Activated effector memory CD4-positive, alpha-beta T cell treated with anti-CD3 and anti-CD28 coated beads, Interleukin-2, amount 50 U/mL, for 16 hours (primary cell): ENCODE results near the gene FPR2.
"Not testable (repeated sequence)": the region's sequence is repeated elsewhere in the genome, so short reads cannot be mapped to it uniquely, and the experiment has no call there.

Source experiments
- DNase-seq: peaks from one replicate; pipeline ENCODE4 v3.0.0-alpha.2; 2020

Gene FPR2

GRCh38 chr19:51740356-51740755 is 20.6 kb upstream of the FPR2 start:
- DNase-seq, result no peak

DNA sequence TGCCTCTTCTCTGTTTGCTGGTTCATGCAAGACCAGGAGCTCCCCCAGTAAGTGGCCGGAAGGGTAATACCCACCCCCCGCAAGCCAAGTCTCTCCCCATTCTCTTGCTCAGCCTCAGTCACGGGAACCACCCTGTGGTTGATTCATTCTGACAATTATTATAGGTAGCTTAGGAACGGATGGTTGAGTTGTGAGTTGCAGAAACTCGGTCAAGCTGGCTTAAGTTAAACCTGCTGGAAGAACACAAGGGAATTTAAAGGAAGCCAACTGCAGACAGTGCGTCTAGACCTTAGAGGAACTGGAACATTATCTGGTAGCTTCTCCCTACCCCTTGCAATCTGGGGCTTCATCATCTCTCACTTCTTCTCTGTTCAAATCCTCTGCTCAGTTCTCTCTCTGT is 18.2 kb upstream of the FPR2 start:
- no peak for DNase-seq

DNA sequence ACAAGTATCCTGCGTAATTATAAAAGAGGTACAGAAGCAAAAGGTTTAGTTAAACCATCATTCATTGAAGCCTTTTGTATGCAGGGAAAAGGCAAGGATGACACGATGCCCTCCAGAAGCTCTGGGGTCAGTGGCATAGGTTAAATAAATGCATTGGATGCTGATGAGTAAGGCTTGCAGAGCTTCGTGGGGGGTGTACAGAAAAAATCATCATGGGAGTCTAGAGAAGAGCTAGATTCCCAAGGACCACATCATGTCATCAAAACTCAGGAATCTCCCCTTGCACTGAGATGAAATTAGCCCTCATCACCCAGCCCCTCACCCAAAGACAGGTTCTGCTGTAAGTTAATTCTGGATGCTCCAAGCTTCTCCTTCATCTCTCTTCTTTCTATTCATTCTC is 17.6 kb upstream of the FPR2 start:
- no peak for DNase-seq

DNA sequence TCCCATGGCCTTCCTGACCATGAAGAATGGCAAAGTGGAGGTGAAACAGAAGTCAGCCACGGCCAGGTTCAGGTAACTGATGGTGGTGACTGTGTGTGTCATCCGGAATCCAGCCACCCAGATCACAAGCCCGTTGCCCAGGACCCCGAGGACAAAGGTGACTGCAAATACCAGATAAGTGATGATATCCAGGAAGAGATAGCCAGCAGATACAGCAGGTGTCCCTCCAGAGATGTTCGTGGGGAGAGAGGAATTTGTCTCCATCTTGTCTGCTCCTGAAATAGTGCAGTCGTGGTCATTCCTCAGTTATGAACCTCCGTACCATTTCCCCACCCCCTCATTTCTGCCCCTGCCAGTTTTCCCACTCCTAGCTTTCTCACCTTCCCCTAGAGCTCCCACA is 14.2 kb upstream of the FPR2 start:
- DNase-seq, result no peak

- DNase-seq, result no peak
Measured at GRCh38 chr19:51749979-51750378, 11.0 kb upstream of the FPR2 start.

DNA sequence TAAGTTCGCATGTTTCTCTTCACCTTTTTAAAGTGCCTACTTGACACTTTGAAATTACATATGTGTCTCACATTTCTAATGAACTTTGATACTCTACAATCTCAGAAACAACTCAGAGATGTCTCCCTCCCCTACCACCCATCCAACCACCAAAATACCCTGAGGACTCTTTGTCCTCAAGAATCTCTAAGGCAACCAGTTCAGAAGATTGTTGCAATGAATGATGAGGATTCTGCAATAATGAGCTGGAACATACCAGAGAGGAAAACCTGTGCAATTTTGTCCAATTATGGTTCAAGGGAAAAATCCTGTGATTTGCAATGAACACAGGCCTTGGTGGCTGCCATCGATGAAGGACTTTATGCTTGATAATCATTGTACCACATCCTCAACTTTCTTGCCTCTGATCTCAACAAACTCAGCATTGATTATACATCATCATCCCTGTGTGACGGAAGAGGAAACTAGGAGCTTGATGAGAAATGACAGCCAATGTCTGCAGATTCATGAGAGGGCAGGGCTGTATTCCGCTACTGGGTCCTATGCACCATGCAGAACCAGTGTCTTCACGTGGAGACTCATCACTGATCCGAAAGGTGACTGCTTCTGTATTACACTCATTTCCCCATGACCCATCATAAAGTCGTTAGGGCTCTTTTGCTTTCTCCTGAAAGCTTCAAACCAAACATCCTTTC is 10.4 kb upstream of the FPR2 start:
- DNase-seq, result no peak

GRCh38 chr19:51751655-51752054 is 9.3 kb upstream of the FPR2 start, which contains the start of gene FPR1:
Gene FPR1 (minus strand): TSS chr19:51751878. CDS start chr19:51746994, 4,884 bp downstream.
- no peak for DNase-seq

DNA sequence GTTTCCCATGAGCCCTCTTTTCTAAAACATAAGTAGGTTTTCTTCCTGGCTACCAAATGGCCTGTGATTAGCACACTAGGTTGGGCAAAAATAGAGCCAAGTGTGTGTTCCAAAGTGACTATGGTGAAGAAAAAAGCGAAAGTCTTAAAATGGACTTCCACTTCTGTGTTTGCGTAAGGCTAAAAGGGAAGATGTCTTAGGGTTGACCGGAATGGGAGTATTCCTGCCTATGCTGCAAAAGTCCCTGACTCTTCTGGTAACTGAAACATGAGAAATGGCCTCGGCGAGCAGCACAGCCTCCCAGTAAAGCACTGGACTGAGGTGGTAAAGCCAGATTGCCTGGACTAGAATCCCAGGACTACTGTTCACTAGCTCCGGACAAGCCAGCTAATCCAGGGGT is 6.9 kb upstream of the FPR2 start:
- no peak for DNase-seq

- no peak for DNase-seq
Measured at GRCh38 chr19:51754770-51755169, 6.2 kb upstream of the FPR2 start.

GRCh38 chr19:51755571-51755970 is 5.4 kb upstream of the FPR2 start:
- DNase-seq, result no peak

GRCh38 chr19:51761696-51762095 is 716 bp downstream of the FPR2 start:
- DNase-seq, result no peak

DNA sequence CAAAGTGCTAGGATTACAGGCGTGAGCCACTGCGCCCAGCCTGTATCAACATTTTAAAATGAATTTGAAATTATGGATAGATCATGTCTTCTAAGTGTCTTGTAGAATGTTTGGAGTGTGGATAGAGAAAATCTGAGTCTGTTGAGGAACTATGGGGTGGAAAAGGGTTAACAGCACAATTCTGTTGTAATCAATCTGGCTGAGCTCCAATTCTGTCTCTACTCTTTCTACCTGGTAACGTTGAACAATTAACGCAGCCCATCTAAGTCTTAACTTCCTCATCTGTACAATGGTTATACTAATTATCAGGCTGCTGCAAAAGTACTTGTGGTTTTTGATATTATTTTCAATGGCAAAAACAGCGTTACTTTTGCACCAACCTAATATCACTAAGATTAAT is 4.1 kb downstream of the FPR2 start:
- no peak for DNase-seq

GRCh38 chr19:51766461-51766860 is 5.5 kb downstream of the FPR2 start:
- no peak for DNase-seq

DNA sequence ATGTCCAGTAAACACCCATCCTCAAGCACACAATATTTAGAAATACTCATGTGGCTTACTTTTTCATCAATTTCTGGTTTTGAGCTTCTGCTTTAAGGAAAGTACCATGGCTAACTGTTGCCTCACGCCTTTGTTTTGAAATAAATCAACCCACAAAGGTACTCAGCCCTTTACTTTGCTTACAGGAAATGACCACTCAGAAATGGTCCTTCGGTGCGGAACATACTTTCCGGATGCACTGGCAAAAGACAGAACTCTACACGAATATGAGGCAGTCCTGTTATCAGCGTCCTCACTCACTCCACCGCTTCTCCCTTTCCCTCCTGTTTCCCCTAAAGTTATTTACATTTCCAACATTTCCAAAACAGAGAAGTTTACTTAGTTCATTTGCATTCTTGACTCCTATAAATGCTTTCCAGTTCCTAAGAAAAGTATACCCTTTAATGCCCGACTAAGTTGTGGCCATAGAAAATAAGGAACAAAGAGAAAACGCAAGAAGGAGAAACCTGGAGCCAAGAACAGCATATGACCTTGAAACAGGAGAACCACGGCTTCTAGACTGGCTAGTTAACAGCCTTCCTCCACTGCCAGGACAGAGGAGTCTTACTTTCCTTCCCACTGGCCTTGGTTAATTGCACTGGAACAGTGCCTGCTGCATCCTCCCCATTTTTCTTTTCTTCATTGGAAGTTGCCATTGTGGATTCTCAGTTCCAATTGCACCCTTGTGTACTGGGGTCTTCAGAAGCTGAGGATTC is 10.6 kb downstream of the FPR2 start:
- no peak for DNase-seq

DNA sequence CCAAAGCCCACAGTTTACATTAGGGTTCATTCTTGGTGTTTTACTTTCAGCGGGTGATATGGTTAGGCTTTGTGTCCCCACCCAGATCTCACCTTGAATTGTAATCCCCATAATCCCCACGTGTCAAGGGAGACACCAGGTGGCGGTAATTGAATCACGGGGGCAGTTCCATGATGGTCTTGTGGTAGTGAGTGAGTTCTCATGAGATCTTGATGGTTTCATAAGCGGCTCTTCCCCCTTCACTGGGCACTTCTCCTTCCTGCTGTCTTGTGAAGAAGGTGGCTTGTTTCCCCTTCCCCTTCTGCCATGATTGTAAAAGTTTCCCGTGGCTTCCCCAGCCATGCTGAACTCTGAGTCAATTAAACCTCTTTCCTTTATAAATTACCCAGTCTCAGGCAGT is 12.0 kb downstream of the FPR2 start:
- no peak for DNase-seq

GRCh38 chr19:51776561-51776960 is 15.6 kb downstream of the FPR2 start:
- DNase-seq, result not testable (repeated sequence)

GRCh38 chr19:51777570-51778462 is 16.8 kb downstream of the FPR2 start:
- peak; percentile 71 for DNase-seq

DNA sequence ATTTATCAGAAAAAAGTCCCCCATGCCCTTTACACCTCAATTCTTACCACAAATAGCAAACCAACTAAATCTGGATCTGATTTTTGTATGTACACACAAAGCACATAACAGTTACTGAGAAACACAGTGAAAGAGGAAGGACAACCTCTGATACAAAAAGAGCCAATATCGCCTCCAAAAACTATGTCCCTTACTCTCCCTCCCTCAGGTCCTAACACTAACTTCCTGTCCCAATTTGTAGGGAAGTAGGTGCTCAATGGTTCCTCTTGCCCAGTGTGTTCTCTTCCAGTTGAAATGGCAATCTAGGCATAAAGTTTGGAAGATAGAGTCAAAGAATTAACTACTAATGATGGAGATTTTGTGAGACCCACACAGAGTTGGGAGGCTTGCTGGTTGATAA is 18.2 kb downstream of the FPR2 start:
- DNase-seq, result no peak

DNA sequence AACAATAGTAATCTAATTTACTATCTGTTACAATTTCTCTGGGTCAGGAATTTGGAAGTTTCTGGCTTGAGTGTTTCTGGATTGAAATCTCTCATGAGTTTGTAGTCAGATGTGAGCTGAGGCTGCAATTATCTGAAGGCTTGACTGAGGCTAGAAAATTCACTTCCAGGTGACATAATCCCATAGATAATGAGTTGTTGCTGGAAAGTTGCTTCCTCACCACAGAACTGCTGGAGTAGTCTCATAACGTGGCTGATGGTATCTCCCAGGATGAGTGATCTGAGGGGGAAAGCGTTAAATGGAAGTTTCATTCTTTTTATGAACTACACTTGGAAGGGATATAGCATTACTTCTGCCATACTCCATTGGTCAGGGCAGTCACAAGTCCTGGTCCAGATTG is 18.7 kb downstream of the FPR2 start:
- no peak for DNase-seq

DNA sequence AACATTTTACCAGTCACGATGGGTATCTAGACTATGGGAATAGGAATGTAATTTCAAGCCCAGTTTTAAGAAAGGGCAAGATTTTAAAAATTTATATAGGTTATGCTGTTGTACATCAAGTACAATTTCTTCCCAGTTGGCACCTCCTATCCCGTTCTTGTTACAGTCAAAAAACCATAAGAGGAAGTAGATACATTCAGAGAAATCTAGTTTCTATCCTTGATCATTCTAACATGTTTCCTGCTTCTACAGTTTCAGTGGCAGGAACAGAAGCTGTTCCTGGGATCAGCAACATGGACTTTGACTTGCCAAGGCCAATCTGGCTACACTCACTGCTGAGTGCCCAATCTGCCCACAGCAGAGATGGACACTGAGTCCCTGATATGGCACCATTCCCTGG is 19.3 kb downstream of the FPR2 start:
- no peak for DNase-seq

DNA sequence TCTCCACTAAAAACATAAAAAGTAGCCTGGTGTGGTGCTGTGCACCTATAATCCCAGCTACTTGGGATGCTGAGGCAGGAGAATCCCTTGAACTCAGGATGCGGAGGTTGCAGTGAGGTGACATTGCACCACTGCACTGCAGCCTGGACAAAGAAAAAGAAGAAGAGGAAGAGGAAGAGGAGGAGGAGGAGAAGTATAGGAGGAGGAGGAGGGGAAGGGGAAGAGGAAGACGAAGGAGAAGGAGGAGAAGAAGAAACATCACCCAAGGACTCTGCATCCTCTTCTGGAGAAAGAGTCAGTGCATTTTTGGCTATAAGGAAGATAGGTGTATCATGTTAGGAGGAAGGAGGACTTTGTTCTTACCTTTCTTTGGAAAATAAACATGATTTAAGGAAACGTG is 21.0 kb downstream of the FPR2 start:
- no peak for DNase-seq

GRCh38 chr19:51783372-51783771 is 22.4 kb downstream of the FPR2 start:
- no peak for DNase-seq

DNA sequence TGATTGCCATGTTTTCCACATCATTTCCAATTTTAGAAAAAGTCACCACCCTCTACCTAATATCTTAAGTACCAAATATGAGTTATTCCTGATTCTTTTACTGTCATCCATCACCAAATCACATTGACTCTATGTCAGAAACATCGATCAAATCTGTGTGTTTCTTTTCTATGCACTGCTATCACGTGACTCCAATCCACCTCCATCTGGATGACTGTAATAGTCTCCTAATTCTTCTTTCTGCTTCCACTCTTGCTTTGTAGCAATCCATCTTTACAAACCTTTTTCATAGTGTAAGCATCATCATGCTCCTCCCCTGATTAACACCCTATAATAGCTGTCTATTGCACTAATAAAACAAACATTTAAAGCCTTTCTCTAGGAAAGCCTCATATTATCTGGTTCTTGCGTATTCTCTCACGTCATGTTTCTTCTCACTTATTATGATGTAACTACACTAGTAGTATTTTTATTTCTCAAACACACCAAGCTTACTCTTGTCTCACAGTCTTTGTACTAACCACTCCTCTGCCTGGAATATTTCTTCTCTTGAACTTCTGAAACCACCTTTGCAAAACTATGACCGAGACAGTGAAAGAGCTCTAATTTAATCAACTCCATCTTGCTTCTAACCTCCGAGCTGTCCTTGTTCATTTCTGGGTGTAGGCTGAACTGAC is 23.3 kb downstream of the FPR2 start:
- no peak for DNase-seq
